DOHH2 (cell line): Measurements from ENCODE around the gene ADCY10.
A peak's percentile ranks its signal among the peaks of the same experiment; 100 is the strongest.

ENCODE experiments used
- H3F3A ChIP-seq: fragments of 200-600 bp; sonication (generic), shearing (Covaris generic); 2 replicates; pipeline ENCODE4 v1.6.0; 2016; ENCODE audit warnings: antibody characterized with exemption, mild to moderate bottlenecking; ENCODE audit not compliant: control insufficient read depth, insufficient read depth
- H3K27ac ChIP-seq: fragments of 200-600 bp; sonication (generic); 2 replicates; pipeline ENCODE4 v1.5.1; 2014; ENCODE audit warnings: low read depth, mild to moderate bottlenecking, low read length, moderate library complexity
- H3K27me3 ChIP-seq: fragments of 200-600 bp; sonication (generic); 2 replicates; pipeline ENCODE4 v1.6.1; 2014; ENCODE audit warnings: mild to moderate bottlenecking, low read length, mixed read lengths; ENCODE audit not compliant: control insufficient read depth
- H3K36me3 ChIP-seq: fragments of 200-600 bp; sonication (generic); 2 replicates; pipeline ENCODE4 v1.6.1; 2014; ENCODE audit warnings: mild to moderate bottlenecking, low read length, moderate library complexity, mixed read lengths; ENCODE audit not compliant: control insufficient read depth
- H3K4me1 ChIP-seq: fragments of 200-600 bp; sonication (generic); 2 replicates; pipeline ENCODE4 v1.6.1; 2014; ENCODE audit warnings: mild to moderate bottlenecking, low read length, mixed read lengths; ENCODE audit not compliant: control insufficient read depth
- H3K4me2 ChIP-seq: fragments of 200-600 bp; sonication (generic); 2 replicates; pipeline ENCODE4 v1.6.0; 2014; ENCODE audit warnings: mild to moderate bottlenecking, low read length, moderate library complexity
- H3K4me3 ChIP-seq: fragments of 200-600 bp; sonication (generic); 2 replicates; pipeline ENCODE4 v1.5.1; 2014; ENCODE audit warnings: mild to moderate bottlenecking, low read length, mixed read lengths
- H3K79me2 ChIP-seq: fragments of 200-600 bp; sonication (generic); 2 replicates; pipeline ENCODE4 v1.6.1; 2014; ENCODE audit warnings: mild to moderate bottlenecking, low read length, mixed read lengths; ENCODE audit not compliant: control insufficient read depth
- H3K9me2 ChIP-seq: fragments of 200-600 bp; sonication (generic); replicated peaks from 2 replicates; pipeline ENCODE4 v1.6.1; 2014; ENCODE audit warnings: mild to moderate bottlenecking, low read length, mixed read lengths; ENCODE audit not compliant: control insufficient read depth
- H3K9me3 ChIP-seq: fragments of 200-600 bp; sonication (generic); 2 replicates; pipeline ENCODE4 v1.6.1; 2014; ENCODE audit warnings: antibody characterized with exemption, low read length, mixed read lengths; ENCODE audit not compliant: control insufficient read depth, insufficient read depth
- H4K20me1 ChIP-seq: fragments of 200-600 bp; sonication (generic); 2 replicates; pipeline ENCODE4 v1.6.0; 2014; ENCODE audit warnings: low read depth, mild to moderate bottlenecking, antibody characterized with exemption, low read length, moderate library complexity; ENCODE audit not compliant: control insufficient read depth, insufficient read depth
- CTCF ChIP-seq: fragments of 200-600 bp; sonication (generic); IDR thresholded peaks from one replicate; pipeline ENCODE4 v1.5.1; 2014; ENCODE audit warnings: antibody characterized with exemption, mild to moderate bottlenecking, low read depth, low read length; ENCODE audit not compliant: poor library complexity, severe bottlenecking
- EZH2phosphoT487 ChIP-seq: fragments of 200-600 bp; sonication (generic); IDR thresholded peaks from 2 replicates; pipeline ENCODE4 v1.6.1; 2017; ENCODE audit warnings: borderline replicate concordance, mild to moderate bottlenecking, antibody characterized with exemption, low read length, moderate library complexity, mixed read lengths

Gene ADCY10

GRCh38 chr1:167924543-167925231, 10.8 kb upstream of the ADCY10 start:
- H4K20me1 ChIP-seq = no peaks in the 10 kb centered on the region
- H3K9me3 ChIP-seq = no peaks in the 10 kb centered on the region
- H3K36me3 ChIP-seq = peaks cover 15% of the 10 kb centered on the region
- H3K4me1 ChIP-seq = peaks cover 68% of the 10 kb centered on the region
- peak overlapping the region; percentile 24 for H3K4me3 ChIP-seq
- H3K27me3 ChIP-seq = no peaks in the 10 kb centered on the region
- peak overlapping the region; percentile 6; the same call in 1 of the 2 replicates for H3K27ac ChIP-seq
- TF ChIP-seq EZH2phosphoT487 (no peak), CTCF (no peak)
- H3K79me2 ChIP-seq = peaks cover 44% of the 10 kb centered on the region
- no peaks in the 10 kb centered on the region for H3F3A ChIP-seq
- H3K9me2 ChIP-seq = no peaks in the 10 kb centered on the region
- H3K4me2 ChIP-seq = peak overlapping the region; percentile 49

- H3K4me3 ChIP-seq = no peak overlapping the region
- H3K9me3 ChIP-seq = no peaks in the 10 kb centered on the region
These were observed 10.2 kb upstream of the ADCY10 start for GRCh38 chr1:167924102-167924501.

GRCh38 chr1:167923324-167924056, 9.6 kb upstream of the ADCY10 start:
- no peak overlapping the region for H3K4me3 ChIP-seq
- no peaks in the 10 kb centered on the region for H3F3A ChIP-seq
- no peaks in the 10 kb centered on the region for H3K9me3 ChIP-seq
- peaks cover 33% of the 10 kb centered on the region for H3K79me2 ChIP-seq
- peaks cover 20% of the 10 kb centered on the region for H3K36me3 ChIP-seq
- H3K4me2 ChIP-seq = no peak overlapping the region
- H4K20me1 ChIP-seq = no peaks in the 10 kb centered on the region
- H3K27ac ChIP-seq = no peak overlapping the region
- no peaks in the 10 kb centered on the region for H3K27me3 ChIP-seq
- no peak for TF ChIP-seq EZH2phosphoT487
- TF ChIP-seq CTCF = no peak
- H3K9me2 ChIP-seq = no peaks in the 10 kb centered on the region
- H3K4me1 ChIP-seq = peaks cover 58% of the 10 kb centered on the region

More at GRCh38 chr1:167924102-167924501, 10.2 kb upstream of the ADCY10 start:
- Histone ChIP-seq H3K4me2 (no peak overlapping the region), H3K4me1 (peaks cover 62% of the 10 kb centered on the region), H3K27ac (no peak overlapping the region), H3K27me3 (no peaks in the 10 kb centered on the region), H3K79me2 (peaks cover 39% of the 10 kb centered on the region), H3F3A (no peaks in the 10 kb centered on the region), H3K9me2 (no peaks in the 10 kb centered on the region), H3K36me3 (peaks cover 20% of the 10 kb centered on the region), H4K20me1 (no peaks in the 10 kb centered on the region)
- no peak for TF ChIP-seq EZH2phosphoT487
- TF ChIP-seq CTCF = no peak
